ENCODE data around the gene RPS4Y2.

RPS4Y2 gene

DNA sequence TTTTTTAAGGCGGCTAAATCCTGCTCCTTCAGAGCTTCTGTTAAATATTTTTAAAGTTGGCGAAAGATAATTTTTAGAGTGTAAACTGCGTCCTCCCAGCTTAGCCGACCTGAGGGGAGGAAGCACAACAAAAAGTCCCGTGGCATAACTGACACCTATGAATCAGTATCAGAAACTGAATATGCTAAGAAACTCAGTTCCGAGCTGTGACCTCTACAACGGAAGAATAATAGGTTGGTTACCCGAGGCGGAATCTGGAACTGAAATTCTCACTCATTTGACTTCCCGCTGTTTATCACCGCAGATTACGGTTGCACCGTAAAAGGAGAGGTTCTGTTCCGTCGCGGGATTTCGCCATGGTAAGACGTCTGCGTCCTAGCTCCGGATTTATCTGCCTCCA is at the start of gene RPS4Y2:
Gene RPS4Y2 (plus strand): TSS at position 301 of the 400 bp plus-strand sequence. CDS start 56 bp downstream, at position 357.
- no peak for FAIRE-seq

- no peak for FAIRE-seq
These were observed 41.5 kb upstream of the RPS4Y2 start for GRCh38 chrY:20714391-20714790.

DNA sequence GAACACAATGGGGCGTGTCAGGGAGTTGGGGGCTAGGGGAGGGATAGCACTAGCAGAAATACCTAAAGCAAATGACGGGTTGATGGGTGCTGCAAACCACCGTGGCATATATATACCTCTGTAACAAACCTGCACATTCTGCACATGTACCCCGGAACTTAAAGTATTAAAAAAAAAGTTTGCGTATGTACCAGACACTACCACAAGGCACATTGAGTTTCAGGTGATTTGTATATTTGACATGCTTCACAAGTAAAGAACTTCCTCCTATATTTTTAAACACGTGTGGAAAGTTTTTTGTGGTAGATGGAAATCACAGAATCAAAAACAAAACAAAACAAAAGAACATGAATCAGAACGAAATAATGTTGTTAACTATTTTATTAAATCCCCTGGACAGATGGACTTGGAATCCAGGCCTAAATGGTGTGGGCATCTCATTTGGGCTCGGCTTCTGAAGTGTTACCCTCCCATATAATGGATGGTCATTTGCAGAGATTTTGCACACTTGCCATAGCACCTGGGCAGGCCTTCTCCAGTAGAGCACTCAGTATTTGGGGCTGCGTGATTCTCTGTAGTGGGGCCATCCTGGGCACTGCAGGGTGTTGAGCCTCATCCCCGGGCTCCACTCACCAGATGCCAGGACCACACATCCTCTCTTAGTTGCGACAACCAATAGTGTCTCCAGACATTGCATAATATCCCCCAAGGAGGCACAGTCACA is 29.6 kb upstream of the RPS4Y2 start:
- FAIRE-seq: no peak

- FAIRE-seq: no peak
These were observed 20.7 kb upstream of the RPS4Y2 start for GRCh38 chrY:20735200-20735599.

DNA sequence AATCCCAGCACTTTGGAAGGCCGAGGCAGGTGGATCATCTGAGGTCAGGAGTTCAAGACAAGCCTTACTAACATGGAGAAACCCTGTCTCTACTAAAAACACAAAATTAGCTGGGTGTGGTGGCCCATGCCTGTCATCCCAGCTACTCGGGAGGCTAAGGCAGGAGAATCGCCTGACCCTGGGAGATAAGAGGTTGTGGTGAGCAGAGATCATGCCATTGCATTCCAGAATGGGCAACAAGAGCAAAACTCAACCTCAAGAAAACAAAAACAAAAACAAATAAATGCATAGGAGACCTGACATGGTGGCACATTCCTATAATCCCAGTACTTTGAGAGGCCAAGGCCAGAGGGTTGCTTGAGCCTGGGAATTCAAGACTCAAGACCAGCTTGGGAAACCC is 16.1 kb upstream of the RPS4Y2 start:
- FAIRE-seq: no peak

DNA sequence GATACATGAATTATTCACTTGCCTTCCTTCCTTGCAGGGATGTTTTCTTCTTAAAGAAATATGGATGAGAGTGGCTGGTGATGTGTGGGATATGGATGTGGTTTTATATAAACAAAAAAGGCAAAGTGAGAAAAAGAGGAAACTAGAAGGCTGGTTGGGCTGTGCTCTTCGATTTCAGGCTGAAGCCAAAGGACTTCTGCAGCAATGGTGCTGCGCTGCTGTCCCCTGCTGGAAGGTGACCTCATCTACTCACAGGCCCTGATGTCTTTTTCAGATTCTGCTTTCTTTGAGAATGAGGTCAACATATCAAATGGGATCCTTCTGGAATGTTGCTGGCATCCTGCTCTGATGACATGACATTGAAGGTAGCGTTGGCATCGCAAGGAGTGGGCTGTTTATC is 15.3 kb upstream of the RPS4Y2 start:
- no peak for FAIRE-seq

- no peak for FAIRE-seq
These were observed 10.8 kb upstream of the RPS4Y2 start for GRCh38 chrY:20745060-20745459.

DNA sequence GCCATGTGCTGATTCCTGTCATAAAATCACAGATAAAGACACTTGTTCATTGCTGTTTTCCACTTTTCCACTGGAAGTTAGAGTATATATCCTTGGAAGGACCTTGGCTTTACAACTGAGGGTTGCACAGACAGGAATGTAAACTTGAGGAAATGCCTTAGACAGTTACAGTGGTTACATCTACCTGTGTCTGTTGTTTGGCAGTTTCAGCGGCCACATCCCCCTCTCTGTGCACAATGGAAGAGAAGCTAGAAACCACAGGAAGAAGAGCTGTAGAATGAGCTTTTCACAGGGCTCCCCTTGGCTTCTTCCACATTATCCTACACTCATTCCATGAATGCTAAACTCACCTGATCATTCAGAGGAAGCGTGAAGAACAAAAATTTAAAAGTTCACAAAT is 9.0 kb upstream of the RPS4Y2 start:
- no peak for FAIRE-seq

GRCh38 chrY:20763869-20764268 is 8.0 kb downstream of the RPS4Y2 start:
- no peak for FAIRE-seq

- no peak for FAIRE-seq
These were observed 9.2 kb downstream of the RPS4Y2 start for GRCh38 chrY:20765117-20765516.

GRCh38 chrY:20770755-20771154 is 14.8 kb downstream of the RPS4Y2 start:
- FAIRE-seq: no peak

GRCh38 chrY:20776104-20776503 is 20.2 kb downstream of the RPS4Y2 start:
- FAIRE-seq: no peak

- no peak for FAIRE-seq
These were observed 24.3 kb downstream of the RPS4Y2 start for GRCh38 chrY:20780104-20780654.

DNA sequence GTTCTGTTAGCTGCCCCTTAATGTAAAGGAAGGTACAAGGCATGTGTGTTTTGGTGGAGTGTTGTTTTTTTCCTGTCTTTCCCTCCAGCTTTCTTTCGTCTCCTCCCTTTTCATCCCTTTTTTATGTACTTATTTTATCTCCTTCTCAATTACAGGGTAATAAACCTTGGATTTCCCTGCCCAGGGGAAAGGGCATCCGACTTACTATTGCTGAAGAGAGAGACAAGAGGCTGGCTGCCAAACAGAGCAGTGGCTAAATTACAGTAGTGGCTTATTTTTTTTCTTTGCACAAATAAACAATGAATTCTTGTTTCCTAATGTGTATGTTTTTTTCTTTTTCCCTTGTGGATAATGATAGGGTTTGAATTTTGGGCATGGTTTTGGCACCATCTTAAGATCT is 24.9 kb downstream of the RPS4Y2 start:
- FAIRE-seq: no peak

DNA sequence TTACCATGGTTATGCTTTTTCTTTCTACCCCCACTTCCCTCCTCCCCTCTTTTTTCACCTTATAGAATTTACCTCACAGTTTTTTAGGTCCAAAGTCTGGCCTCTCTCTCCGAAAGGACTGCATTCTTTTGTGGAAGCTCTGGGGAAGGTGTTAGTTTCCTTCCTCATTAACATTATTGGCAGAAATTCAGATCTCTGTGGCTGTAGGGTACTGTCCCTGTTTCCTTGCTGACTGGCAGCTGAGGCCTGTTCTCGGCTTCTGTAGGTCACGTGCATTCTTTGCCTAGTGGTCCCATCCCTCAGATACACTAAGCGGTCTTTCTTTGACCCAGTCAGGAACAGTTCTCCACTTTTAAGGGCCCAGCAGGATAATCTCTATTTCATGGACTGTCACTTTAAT is 25.5 kb downstream of the RPS4Y2 start:
- no peak for FAIRE-seq

GRCh38 chrY:20784965-20785364 is 29.1 kb downstream of the RPS4Y2 start:
- FAIRE-seq: no peak

GRCh38 chrY:20787076-20787475 is 31.2 kb downstream of the RPS4Y2 start:
- no peak for FAIRE-seq

DNA sequence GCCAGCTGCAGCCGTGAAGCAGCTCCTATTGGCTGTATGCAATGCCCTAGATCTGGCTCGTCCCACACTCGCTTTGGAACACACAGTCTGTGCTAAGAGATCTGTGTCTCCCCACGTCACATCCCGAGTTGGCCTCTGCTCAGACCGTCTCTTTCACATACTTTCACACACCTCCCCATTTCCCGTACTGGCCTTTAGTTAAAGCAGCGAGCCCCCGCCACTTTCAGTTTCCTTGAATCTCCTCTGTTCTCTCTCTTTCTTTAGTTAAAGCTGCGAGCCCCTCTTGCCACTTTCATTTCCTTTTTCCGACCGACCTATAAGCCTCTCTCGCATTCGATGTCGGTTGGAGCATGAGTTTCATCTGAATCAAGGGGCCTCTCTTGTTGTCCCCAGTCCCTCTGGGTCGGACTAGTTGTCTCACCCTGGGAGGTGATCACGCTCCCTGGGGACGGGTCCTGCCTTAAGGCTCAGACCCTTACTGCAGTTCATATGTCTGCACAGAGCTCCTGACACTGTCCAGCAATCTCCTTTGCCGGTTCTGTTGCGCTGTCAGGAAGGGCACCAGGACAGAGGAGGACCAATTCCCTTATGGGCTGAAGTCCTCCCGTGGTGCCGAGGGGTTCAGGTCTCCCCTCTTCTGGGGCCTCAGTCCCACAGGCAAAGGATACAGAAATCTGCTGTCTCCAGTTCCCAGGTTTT is 42.6 kb downstream of the RPS4Y2 start:
- no peak for FAIRE-seq

GRCh38 chrY:20802659-20803058 is 46.8 kb downstream of the RPS4Y2 start:
- FAIRE-seq: no peak

DNA sequence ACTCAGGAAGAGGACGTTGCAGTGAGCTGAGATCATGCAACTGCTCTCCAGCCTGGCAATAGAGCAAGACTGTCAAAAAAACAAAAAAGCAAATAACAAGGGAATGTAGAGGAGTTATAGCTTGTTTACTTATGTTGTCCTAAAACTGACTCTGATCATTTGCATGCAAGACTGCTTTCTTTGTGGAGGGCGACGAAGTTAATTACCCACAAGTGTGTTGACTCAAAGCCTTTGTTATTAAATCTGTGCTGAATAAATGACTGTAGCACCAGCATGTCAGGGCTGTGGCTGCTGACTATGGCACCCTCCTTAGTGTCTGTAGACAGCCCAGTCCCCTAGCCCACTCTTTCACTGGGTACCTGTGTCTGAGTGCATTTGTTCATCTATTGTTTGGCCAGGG is 50.3 kb downstream of the RPS4Y2 start:
- no peak for FAIRE-seq

DNA sequence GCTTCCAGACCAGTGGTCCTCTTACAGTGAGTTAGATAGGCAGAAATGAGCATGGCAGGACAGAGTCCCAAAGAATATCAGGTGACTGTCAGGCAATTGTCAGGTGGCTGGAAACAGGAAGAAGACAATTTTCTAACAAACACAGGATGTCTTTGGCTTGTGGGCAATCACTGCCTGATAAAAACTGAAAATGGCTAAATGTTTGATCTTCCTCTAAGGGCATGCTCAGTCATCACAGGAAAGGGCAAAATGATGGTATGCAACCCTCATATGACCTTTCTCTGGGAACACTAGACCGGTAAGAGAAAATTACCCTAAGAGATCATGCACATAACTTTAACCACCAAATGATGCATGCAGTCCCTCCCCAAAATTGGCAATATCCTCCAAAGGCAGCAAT is 57.6 kb downstream of the RPS4Y2 start:
- no peak for FAIRE-seq

GRCh38 chrY:20814794-20815193 is 58.9 kb downstream of the RPS4Y2 start:
- no peak for FAIRE-seq

GRCh38 chrY:20817067-20817466 is 61.2 kb downstream of the RPS4Y2 start:
- FAIRE-seq: no peak

Data from TTC549 (cell line).